Measurements from ENCODE around the gene ANXA11.

GRCh38 chr10:80154978-80155695 lies 50.2 kb downstream of the ANXA11 start:
- TF ChIP-seq BACH1 (IDR thresholded peaks at IDR 0.05; ENCODE audit: low read length) (no peak), CTCF (IDR thresholded peaks at IDR 0.05; ENCODE audit: control extremely low read depth in 1 of 3, insufficient read depth in 1 of 3, low read depth in 1 of 3, low read length in 3 of 3) (no peak), MAFK (IDR thresholded peaks at IDR 0.05; ENCODE audit: low read depth, low read length) (no peak), POLR2A (IDR thresholded peaks at IDR 0.05; ENCODE audit: control extremely low read depth in 1 of 2, low read depth in 2 of 2, low read length in 2 of 2) (no peak), POLR2AphosphoS5 (IDR thresholded peaks at IDR 0.05; ENCODE audit: low read depth, low read length) (no peak), TAF1 (IDR thresholded peaks at IDR 0.05; ENCODE audit: low read depth, low read length) (no peak)
